Measurements from ENCODE around the gene SLC4A2.

Gene SLC4A2

GRCh38 chr7:151099486-151100211, 40.3 kb downstream of the SLC4A2 start:
- no peak for DNase-seq

DNA sequence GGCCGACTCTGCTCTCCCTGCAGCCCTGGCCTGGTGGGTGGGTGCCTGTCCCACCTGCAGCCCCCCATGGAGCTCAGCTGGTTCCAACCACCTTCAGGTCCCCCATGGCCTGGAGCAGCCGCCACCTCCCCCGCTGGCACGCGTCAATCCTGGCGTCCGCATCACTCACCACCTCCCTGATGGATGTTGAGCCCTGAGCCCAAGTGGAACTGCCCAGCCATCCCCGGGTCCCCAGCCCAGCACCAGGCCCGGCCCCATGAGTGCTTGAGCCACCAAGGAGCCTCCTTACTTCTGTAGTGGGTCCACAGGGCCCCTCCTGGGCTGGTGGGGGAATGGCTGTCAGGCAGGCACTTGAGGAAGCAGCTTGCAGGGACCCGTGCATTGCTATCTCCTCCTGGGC, 41.5 kb downstream of the SLC4A2 start:
- DNase-seq, result no peak

GRCh38 chr7:151101621-151102396, 42.4 kb downstream of the SLC4A2 start:
- DNase-seq, result no peak

GRCh38 chr7:151102991-151103390, 43.6 kb downstream of the SLC4A2 start:
- no peak for DNase-seq

DNA sequence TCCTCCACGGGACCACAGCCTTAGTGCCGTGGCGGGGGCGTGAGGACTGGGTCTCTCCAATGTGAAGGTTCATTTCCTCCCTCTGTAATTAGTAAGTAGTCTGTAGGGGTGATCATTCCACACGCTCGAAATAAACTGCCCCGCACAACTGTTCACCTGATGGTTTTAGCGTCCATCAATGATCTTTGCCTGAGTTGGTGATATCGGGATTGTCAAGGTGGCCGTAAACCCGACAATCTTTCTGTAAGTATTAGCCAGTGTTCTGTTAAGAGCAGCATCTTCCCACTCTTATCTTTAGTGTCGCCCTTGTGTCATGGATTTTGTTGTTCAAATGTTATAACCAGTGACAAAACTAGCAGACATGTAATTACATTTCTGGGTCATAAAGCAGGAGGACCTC, 44.6 kb downstream of the SLC4A2 start:
- no peak for DNase-seq

GRCh38 chr7:151104411-151105235, 45.2 kb downstream of the SLC4A2 start:
- no peak for DNase-seq

- DNase-seq, result no peak
Observed at GRCh38 chr7:151107882-151108281, 48.5 kb downstream of the SLC4A2 start.

DNA sequence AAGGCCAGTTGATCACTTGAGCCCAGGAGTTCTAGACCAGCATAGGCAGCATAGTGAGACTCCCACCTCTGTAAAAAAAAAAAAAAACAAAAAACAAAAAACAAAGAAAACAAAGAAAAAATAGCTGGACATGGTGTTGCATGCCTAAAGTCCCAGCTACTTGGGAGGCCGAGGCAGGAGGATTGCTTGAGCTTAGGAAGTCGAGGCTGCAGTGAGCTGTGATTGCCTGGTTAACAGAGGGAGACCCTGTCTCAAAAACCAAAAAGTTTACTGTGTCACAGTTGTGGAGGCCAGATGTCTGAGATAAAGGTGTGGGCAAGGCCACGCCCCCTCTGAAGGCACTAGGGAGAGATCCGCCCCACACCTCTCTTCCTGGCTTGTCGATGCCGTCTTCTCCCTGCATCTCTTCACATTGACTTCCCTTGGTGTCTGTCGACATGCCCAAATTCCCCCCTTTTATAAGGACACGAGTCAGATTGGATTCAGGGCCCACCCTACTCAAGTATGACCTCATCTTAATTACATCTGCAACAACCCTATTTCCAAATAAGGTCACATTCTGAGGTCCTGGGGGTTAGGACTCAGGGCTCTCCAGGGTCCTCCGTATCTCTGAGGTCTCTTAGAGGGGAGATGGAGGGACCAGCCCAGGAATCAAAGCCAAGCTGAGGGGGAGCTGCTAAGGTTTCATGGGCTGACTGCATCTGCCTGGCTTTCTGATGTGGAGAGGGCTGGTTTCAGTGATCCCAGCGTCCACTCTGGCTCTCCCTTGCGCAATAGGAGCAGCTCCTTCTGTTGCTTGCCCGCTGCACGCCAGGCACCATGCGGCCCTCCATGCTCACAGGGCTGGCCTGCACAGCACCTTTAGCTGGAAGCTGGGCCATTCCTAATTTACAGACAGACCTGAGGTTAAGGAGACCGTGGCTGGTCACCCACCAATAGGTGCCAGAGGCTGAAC, 50.0 kb downstream of the SLC4A2 start:
- DNase-seq, result no peak

DNA sequence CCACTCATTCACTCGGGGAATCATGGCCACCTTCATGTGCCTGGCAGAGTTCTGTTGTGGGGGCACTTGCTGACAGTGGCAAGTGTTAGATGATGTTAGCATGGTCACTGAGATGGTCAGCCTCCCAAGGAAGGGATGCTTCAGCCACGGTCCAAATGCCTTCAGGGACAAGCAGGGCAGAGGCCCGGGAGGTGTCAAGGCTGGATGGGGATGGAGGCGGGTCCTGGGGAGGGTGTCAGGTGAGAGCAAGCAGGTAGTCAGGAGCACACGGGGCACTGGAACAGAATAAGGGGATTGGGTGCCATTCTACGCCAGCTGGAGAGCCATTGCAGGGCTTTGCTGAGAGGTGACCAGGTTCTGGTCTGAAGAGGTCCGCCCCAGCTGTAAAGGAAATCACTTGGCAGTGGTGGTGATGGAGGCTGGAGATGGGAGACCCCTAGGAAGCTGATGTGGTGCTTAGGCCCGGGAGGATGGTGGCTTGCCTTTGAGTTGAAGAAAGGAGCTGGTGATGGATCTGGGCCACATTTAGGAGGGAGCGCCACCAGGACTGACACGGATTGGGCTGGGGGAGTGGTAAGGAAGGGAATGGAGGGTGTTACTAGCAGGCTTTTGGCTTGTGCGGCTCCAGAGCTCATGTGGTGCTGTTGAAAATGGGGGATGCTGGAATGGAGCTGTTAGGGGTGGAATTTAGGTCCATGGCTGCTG, 51.0 kb downstream of the SLC4A2 start:
- DNase-seq, result no peak

GRCh38 chr7:151110941-151111645, 51.7 kb downstream of the SLC4A2 start:
- peak; percentile 70 for DNase-seq

DNA sequence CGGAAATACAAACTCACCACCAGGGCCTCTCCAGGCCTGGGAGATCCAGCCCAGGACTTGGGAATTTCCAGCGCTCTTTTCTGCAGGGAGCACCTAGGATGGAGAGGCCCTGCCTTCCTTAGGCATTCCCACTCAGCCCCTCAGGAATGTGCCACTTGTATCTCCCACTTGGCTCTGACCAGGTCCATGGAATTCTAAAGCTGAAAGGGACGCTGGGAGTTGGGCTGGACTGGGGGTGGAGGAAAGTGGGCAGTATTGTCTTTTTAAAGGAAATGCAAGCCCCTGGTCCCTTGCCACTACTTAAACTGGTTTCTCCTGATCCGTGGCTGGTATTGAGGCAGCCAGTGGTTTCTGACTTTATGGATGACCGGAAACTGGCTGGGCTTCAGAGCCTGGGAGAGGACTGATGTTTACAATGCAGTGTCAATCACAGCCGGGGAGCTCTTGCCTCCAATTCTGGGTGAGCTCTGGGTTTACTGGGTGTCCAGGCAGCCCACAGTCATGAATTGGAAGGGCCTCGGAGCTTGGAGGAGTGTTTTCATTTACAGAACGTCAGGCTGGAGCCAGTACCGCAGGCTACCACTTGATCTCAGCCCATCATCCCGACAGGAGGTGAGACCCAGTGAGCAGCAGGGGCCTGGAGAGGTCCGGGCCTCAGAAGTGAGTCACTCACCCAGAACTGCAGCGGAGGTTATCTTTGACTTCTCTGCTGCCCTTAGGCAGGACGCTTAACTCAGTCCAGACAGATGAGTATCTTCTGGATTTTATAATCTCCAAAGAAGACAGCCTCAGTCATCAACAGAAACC, 54.2 kb downstream of the SLC4A2 start:
- no peak for DNase-seq

GRCh38 chr7:151114151-151115090, 55.0 kb downstream of the SLC4A2 start:
- no peak for DNase-seq

- DNase-seq, result no peak
Observed at GRCh38 chr7:151115121-151115835, 55.9 kb downstream of the SLC4A2 start.

- DNase-seq, result no peak
Observed at GRCh38 chr7:151115836-151116418, 56.5 kb downstream of the SLC4A2 start.

- DNase-seq, result no peak
Observed at GRCh38 chr7:151116603-151117440, 57.4 kb downstream of the SLC4A2 start.

DNA sequence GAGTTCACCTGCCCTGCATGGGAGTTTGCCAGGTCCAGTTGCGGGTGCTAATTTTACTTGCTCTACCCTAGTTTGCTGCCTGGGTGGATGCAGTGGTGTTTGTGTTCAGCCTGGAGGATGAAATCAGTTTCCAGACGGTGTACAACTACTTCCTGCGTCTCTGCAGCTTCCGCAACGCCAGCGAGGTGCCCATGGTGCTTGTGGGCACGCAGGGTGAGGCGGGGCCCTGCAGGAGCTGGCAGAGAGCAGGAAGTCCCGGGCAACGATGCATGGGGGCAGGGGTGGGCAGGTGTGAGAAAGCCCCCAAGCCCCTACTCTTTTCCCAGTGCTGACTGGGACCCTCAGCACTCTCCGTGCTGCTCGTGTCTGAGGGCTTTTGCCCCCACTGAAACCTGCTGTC, 58.2 kb downstream of the SLC4A2 start:
- peak; percentile 38 for DNase-seq

Data from T-helper 9 cell (primary cell).